Cardiac fibroblast (primary cell): ENCODE data around the gene ATP9B.
A peak's percentile ranks its signal among the peaks of the same experiment; 100 is the strongest.

Experiments
- DNase-seq, 2 donors: peaks; one replicate each; pipeline versions ENCODE4 v3.0.0 to v3.0.0-alpha.2; 2010; ENCODE audit warnings: low read depth in 2 of 2
- H3K4me3 ChIP-seq, 2 donors: replicated peaks in 1 of 2; 1 replicate in 1 of 2; 2 replicates in 1 of 2; pipeline ENCODE4 v1.5.1; 2011; ENCODE audit warnings: low read depth in 2 of 2, low read length in 2 of 2, mild to moderate bottlenecking in 2 of 2, moderate library complexity in 1 of 2
- TF ChIP-seq, protein P1 (sequence below): IDR thresholded peaks from one replicate; pipeline ENCODE4 v1.5.1; 2011; ENCODE audit warnings: low read depth, mild to moderate bottlenecking, low read length, inconsistent platforms

Gene ATP9B

DNA sequence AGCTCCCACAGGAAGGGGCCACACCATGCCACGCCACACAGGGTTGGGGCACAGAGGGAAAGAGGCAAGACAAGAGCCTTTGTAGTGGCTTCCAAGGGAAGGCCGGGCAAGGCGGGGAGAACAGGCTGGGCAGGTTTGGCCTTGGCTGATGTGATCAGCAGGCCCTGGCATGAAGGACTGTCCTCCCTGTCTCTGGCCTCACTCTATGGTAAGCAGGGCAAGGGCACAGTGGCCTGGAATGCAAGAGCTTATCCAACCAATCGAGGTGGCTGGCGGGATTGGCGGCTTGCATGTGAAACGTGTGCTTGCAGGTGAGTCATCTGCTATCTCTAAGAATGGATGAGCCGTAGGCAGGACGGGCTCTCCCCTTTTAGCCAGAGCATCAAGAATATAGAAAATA is 6.4 kb upstream of the ATP9B start:
- no peak overlapping the region for H3K4me3 ChIP-seq
- TF ChIP-seq, protein P1, sequence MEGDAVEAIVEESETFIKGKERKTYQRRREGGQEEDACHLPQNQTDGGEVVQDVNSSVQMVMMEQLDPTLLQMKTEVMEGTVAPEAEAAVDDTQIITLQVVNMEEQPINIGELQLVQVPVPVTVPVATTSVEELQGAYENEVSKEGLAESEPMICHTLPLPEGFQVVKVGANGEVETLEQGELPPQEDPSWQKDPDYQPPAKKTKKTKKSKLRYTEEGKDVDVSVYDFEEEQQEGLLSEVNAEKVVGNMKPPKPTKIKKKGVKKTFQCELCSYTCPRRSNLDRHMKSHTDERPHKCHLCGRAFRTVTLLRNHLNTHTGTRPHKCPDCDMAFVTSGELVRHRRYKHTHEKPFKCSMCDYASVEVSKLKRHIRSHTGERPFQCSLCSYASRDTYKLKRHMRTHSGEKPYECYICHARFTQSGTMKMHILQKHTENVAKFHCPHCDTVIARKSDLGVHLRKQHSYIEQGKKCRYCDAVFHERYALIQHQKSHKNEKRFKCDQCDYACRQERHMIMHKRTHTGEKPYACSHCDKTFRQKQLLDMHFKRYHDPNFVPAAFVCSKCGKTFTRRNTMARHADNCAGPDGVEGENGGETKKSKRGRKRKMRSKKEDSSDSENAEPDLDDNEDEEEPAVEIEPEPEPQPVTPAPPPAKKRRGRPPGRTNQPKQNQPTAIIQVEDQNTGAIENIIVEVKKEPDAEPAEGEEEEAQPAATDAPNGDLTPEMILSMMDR, result no peak
- no peak for DNase-seq

DNA sequence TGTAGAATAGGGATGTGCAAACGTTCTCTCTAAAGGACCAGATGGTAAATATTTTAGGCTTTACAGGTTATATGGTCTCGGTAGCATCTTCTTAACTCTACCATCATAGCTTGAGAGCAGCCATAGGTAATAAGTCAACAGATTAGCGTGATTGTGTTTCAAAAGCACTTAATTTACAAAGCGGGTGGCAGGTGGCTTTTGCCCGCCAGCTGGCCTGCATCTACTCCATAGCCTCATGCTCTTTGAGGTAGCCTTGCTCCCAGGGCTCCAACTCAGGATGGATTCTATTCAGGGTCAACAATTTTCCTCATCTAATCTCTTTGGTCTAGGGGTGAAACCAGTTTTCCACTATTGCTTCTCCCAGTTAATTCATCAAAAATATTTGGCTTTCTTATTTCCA is 5.0 kb upstream of the ATP9B start:
- no peak for DNase-seq
- TF ChIP-seq, protein P1, result no peak
- H3K4me3 ChIP-seq, result no peak overlapping the region

DNA sequence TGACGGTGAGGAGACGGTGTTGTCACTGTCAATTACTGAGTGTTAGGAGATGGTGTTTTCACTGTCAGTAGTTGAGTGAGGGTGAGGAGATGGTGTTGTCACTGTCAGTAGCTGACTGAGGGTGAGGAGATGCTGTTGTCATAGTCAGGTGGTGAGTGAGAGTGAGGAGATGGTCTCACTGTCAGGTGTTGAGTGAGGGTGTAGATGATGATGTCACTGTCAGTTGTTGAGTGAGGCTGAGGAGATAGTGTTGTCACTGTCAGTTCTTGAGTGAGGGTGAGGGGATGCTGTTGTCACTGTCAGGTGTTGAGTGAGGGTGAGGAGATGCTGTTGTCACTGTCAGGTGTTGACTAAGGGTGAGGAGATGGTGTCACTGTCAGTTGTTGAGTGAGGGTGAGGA is 3.4 kb upstream of the ATP9B start:
- DNase-seq, result no peak
- H3K4me3 ChIP-seq, result no peak overlapping the region
- TF ChIP-seq, protein P1, result no peak

DNA sequence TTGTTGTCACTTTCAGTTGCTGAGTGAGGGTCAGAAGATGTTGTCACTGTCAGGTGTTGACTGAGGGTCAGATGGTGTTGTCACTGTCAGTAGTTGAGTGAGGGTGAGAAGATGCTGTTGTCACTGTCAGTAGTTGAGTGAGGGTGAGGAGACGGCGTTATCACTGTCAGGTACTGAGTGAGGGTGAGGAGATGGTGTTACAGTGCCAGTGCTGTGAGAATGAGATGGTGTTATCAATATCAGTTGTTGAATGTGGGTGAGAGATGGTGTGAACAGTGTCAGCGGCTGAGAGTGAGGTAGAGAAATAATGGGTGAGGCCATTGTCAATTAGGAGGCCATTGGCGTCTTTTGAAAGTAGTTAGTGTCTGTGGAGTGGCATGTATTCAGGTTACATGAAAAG is 1.6 kb upstream of the ATP9B start:
- no peak overlapping the region for H3K4me3 ChIP-seq
- TF ChIP-seq, protein P1, result no peak
- no peak for DNase-seq

DNA sequence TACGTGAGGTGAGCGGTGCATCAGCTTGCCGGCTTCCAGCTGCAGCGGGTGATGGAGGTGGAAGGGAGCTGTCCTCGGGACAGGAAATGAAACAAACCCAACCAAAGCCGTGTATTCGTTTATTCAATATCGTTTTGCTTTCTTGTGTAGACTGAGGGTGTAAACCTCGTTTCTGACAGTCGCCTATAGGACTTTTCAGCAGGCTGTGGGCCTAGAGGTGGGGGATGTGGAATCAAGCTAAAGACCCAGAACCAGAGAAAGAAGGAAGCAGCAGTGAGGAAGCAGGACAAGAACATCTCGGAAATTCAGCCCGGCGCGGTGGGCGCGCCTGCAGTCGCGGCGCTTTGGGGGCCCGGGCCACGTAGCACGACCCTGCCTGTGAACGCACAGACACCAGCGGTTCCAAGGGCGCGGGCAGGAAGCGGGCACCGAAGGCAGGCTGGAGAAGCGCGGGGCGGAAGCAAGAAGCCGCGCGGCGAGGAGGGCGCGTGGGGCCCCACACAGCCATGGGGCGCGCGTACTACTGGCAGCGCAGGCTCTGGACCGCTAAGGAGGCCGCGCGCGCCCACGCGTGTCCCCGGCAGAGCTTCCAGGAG is 755 bp upstream of the ATP9B start:
- H3K4me3 ChIP-seq, result peak overlapping the region; percentile 46 to 76
- TF ChIP-seq, protein P1, result no peak
- peak; percentile 9 to 17 for DNase-seq

DNA sequence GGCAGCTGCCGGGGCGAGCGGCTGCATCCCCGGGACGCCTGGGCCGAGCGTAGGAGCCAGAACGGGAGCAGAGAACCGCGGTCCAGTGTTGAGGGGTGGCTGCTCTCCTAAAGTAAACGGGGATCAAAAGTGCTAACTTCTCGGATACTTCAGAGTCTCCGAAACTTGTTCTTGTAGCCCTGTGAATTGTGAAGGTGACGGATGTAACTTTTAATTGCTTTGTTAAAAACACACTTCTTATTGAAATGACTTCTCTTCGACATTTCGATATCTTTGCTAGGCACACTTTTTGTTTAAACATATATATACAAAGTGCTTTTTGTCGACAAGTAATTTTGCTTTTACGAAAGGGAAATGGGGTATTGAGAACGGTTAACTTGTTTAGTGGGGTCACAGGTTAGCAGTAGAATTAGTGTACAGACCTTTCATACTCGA is 540 bp downstream of the ATP9B start:
- H3K4me3 ChIP-seq, result peak overlapping the region; percentile 60 to 76
- DNase-seq, result peak in 1 of 2 donors; percentile 27
- TF ChIP-seq, protein P1, result no peak

DNA sequence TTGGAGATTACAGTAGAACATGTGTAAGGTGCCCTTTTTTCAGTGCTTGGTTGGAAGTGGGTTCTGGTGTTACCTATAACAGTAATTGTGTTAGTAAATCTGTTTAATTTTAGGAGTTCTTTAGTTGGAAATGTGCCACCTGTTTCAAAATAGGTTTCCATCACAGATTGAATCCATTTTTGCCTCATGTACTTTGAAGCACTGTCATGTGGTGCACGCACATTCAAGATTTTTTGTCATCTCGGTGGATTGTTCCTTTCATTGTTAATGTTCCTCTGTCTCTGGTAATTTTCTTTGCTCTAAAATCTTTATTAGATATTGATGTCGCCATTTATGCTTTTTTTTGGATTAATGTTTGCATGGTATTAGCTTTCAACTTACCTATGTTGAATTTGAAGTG is 1.3 kb downstream of the ATP9B start:
- DNase-seq, result no peak
- H3K4me3 ChIP-seq, result peak overlapping the region; percentile 60 to 76

More for the DNA sequence above, 1.3 kb downstream of the ATP9B start:
- TF ChIP-seq, protein P1, result no peak
